GM18499 (cell line): ENCODE results near the gene STAM.

Experiments
- ATAC-seq: cut with Tn5 transposase; IDR thresholded peaks from one replicate; pipeline ENCODE4 v1.9.1; 2021; ENCODE audit warnings: moderate number of reproducible peaks; ENCODE audit not compliant: insufficient read depth, unreplicated experiment

Gene STAM

DNA sequence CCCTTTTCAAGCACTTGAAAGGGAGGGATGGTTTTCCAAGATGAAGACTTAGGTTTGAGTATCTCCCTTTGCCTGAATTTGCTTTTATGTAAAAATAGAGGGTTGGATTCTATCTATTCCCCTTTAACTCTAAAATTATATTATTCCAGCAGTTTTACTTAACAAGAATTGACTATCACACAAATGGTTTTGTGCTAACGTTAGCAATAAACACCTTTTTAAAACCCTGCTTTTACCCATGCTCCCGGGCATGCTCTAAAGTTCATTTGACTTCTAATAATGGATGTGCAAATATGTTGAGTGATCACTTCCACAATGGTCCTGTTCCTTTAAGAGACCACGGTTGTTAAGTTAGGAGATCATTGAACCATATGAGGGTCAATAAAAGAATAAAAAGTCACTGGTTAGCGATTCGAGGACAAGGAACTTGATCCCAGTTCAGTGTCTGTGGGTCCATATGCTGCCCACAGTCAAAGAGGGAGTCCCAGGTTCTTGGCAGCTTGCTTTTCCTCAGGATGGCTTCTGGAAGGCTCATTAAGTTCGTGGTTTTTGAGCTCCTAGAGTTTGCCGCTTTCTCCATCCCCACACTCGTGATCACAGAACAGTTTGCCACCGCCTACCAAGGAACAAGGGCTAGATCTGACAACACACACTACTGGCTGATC lies 108.0 kb downstream of the STAM start, which contains the start of gene TMEM236:
TSS of gene TMEM236 (plus strand) at position 421 of the 665 bp plus-strand sequence. CDS start at position 516, 95 bp downstream.
- no peak for ATAC-seq

DNA sequence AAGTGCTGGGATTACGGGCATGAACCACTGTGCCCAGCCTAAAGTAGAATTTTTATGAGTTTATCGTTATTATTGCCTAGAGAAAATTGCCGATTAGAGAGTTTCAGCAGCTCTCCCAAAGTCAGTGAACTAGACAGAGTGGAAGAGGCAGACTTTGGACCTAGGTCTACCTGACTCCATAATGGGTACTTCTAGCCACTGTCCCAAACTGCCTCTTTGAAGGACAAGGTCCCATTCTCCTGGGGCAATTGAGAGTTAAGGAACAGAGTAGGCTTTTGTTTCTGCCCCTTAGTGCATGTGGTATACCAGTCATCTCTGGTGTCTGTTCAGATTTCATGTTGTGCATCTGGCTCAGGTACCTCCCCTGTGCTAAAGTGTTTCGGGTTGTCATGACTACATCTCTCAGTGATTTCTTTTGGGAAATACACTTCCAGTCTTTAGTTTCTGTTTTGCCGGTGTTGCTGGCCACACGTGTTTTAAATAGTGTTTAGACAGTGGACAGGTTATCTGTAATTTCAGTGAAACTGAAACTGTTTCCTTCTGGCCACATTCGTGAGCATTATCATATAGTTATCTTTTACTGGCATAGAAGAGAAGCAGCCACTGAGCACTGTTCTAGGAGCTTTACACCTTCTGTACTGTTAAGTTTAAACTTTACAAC lies 112.7 kb downstream of the STAM start:
- peak; percentile 88 for ATAC-seq

DNA sequence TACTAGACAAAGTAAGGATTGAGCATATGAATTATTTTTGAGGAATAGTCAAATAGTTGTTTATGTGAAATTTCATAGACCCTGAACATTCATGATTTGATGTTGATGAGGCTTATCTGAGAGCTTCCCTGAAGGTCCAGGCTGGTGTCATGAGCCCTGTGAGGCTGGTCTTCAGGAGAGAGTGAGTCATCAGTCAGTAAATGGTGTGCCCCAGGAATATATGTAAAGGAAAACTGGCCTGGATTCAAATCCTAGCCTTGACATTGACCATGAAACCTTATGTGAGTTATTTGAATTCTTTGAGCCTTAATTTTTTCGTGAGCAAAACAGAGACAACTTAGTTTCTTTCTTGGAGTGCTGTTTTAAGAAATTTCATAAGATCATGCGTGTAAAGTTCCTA lies 114.2 kb downstream of the STAM start:
- no peak for ATAC-seq

DNA sequence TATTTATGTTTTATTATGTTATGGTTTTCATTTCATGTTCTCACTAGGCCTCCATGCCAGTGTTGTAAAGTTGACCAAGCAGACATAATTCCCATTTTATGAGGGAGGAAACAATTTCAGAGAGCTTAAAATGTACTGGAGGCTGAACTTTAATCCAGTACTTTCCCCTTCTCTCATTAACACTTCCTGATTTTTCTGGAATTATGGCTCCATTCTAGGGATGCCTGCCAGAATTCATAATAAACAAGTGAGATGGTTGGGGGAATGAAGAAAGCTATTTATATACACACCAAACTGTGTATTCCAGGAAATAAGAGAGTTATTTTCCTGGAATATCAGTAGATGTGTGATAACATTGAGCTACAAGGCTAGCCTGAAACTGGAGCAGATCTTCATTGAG lies 114.9 kb downstream of the STAM start:
- ATAC-seq, result no peak

DNA sequence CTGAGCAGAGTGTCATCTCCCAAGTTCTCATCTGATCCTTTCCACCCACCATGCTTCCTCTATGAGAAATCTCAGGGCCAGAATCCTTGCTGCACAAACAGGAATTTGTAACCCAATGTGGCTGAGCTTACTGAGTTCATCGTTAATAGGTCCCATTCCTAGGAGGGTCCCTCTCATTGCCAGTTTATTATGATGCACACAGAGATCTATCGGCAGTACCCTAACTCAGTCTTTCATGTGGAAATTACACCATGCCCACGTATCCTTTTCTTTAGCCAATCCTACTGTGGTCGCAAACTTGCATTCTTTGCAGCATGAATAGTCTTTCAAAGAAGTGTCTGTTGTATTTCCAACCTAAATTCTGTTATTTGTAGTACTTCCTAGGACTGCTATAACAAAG lies 120.2 kb downstream of the STAM start:
- no peak for ATAC-seq

DNA sequence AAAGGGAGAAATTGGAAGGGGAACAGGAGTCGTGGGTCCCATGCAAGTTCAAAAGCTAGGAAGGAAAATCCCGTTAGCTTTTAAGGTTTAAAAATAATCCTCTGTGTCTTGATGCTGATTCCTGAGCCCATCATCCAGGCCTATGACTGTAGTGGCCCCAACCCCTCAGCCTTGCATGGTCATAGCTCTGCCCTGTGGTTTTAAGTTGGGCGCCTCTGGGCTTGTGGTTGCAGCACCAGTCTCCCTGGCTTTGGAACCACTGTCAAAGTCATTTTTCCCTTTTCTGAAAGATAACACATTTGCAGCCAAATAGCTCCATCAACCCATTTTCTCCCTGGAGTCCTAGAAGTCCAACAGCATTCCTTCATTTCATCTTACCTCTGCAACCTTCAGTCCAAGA lies 121.7 kb downstream of the STAM start:
- no peak for ATAC-seq
